ENCODE data around the gene PRKCD.

PRKCD gene

GRCh38 chr3:53180305-53181023 is 19.5 kb downstream of the PRKCD start:
- DNase-seq (ENCODE audit: low read depth): no peak
- TF ChIP-seq CTCF (conservative IDR thresholded peaks at IDR 0.05; ENCODE audit: low read length): no peak
- no peak overlapping the region for H3K4me3 ChIP-seq (ENCODE audit: low read length)

- H3K4me3 ChIP-seq (ENCODE audit: low read length): no peak overlapping the region
- no peak for DNase-seq (ENCODE audit: low read depth)
- TF ChIP-seq CTCF (conservative IDR thresholded peaks at IDR 0.05; ENCODE audit: low read length): no peak
Measured at GRCh38 chr3:53181024-53181371, 20.0 kb downstream of the PRKCD start.

- no peak overlapping the region for H3K4me3 ChIP-seq (ENCODE audit: low read length)
- DNase-seq (ENCODE audit: low read depth): no peak
- TF ChIP-seq CTCF (conservative IDR thresholded peaks at IDR 0.05; ENCODE audit: low read length): no peak
Measured at GRCh38 chr3:53181528-53181927, 20.5 kb downstream of the PRKCD start.

- TF ChIP-seq CTCF (conservative IDR thresholded peaks at IDR 0.05; ENCODE audit: low read length): no peak
- no peak overlapping the region for H3K4me3 ChIP-seq (ENCODE audit: low read length)
- DNase-seq (ENCODE audit: low read depth): no peak
Measured at GRCh38 chr3:53182764-53183355, 21.9 kb downstream of the PRKCD start.

GRCh38 chr3:53183514-53183913 is 22.5 kb downstream of the PRKCD start:
- no peak for DNase-seq (ENCODE audit: low read depth)
- no peak overlapping the region for H3K4me3 ChIP-seq (ENCODE audit: low read length)
- TF ChIP-seq CTCF (conservative IDR thresholded peaks at IDR 0.05; ENCODE audit: low read length): no peak

GRCh38 chr3:53184701-53185100 is 23.7 kb downstream of the PRKCD start:
- no peak overlapping the region for H3K4me3 ChIP-seq (ENCODE audit: low read length)
- TF ChIP-seq CTCF (conservative IDR thresholded peaks at IDR 0.05; ENCODE audit: low read length): no peak
- no peak for DNase-seq (ENCODE audit: low read depth)

GRCh38 chr3:53185761-53186465 is 24.9 kb downstream of the PRKCD start:
- no peak for DNase-seq (ENCODE audit: low read depth)
- no peak overlapping the region for H3K4me3 ChIP-seq (ENCODE audit: low read length)
- no peak for TF ChIP-seq CTCF (conservative IDR thresholded peaks at IDR 0.05; ENCODE audit: low read length)
